Neural cell (in vitro differentiated cells): ENCODE data around the gene CIDEA.

Experiments
- CTCF ChIP-seq: fragments of 450-650 bp; IDR thresholded peaks from 2 replicates; pipeline ENCODE4 v1.5.1; 2014; ENCODE audit warnings: antibody characterized with exemption, mild to moderate bottlenecking, moderate library complexity; ENCODE audit not compliant: poor library complexity, severe bottlenecking
- EP300 ChIP-seq: fragments of 450-650 bp; conservative IDR thresholded peaks from 2 replicates; pipeline ENCODE4 v1.6.1; 2014; ENCODE audit warnings: antibody characterized with exemption, mild to moderate bottlenecking, moderate library complexity; ENCODE audit not compliant: poor library complexity, severe bottlenecking
- EZH2 ChIP-seq: fragments of 200-600, 300-800 bp; shearing (Covaris generic), sonication (generic); IDR thresholded peaks from 2 replicates; pipeline ENCODE4 v1.6.1; 2014; ENCODE audit warnings: antibody characterized with exemption, low read length, borderline replicate concordance, mild to moderate bottlenecking; ENCODE audit not compliant: insufficient read depth, poor library complexity, severe bottlenecking
- RAD21 ChIP-seq: fragments of 450-650 bp; conservative IDR thresholded peaks from 2 replicates; pipeline ENCODE4 v1.6.1; 2014; ENCODE audit warnings: antibody characterized with exemption, mild to moderate bottlenecking, moderate library complexity
- REST ChIP-seq: IDR thresholded peaks from 2 replicates; pipeline ENCODE4 v1.6.1; 2012; ENCODE audit warnings: borderline replicate concordance
- TAF1 ChIP-seq: IDR thresholded peaks from 2 replicates; pipeline ENCODE4 v1.6.1; 2012; ENCODE audit warnings: low read depth

DNA sequence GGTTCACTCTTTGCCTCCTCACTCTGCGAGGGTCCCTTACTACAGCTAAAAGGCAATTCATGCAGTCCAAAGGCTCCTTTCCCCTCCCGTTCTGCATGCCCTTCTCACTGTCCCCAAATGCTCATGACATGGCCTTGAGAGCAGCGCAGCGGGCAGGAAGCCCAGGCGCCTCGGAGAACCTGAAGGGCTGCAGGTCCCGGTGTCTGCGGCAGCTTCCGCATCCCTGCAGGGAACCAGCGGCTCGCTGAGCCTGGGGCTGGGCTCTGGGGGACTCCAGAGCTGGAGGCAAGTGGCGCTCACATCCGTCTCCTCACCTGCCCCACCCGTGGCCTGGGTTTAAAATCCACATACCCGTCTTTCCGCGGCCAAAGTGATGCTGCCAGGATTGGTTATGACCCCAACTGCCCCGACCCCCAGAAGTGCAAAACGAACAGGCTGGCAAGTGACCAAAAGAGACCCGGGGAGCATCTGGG is 462 bp upstream of the CIDEA start:
- TF ChIP-seq CTCF (no peak), RAD21 (no peak), TAF1 (no peak), EZH2 (no peak), REST (no peak), EP300 (no peak)
